K562 (cell line): ENCODE results near the gene COPS6. TPM values are rescaled to one million over a fixed set of nuclear protein-coding genes. Genes with fewer than 3 reads are reported as not detected.

Experiments used
- CBX3 ChIP-seq, 2 experiments: IDR thresholded peaks; 1 replicate in 1 of 2; 2 replicates in 1 of 2; pipeline ENCODE4 v1.6.1; 2012; ENCODE audit warnings: inconsistent platforms in 2 of 2, low read length in 2 of 2, borderline replicate concordance in 1 of 2, control low read depth in 1 of 2
- E4F1 ChIP-seq: fragments of 250-450 bp; sonication (Bioruptor Pico); IDR thresholded peaks from 2 replicates; pipeline ENCODE4 v1.5.0; 2021; ENCODE audit warnings: mild to moderate bottlenecking, borderline replicate concordance
- ELF2 ChIP-seq: fragments of 250-450 bp; sonication (Bioruptor Pico); IDR thresholded peaks from 2 replicates; pipeline ENCODE4 v1.5.0; 2021; ENCODE audit warnings: mild to moderate bottlenecking
- HES1 ChIP-seq: fragments of 450-650 bp; IDR thresholded peaks from 2 replicates; pipeline ENCODE4 v1.6.1; 2016; ENCODE audit warnings: low read depth, mild to moderate bottlenecking, moderate library complexity
- ILK ChIP-seq: fragments of 450-650 bp; IDR thresholded peaks from 2 replicates; pipeline ENCODE4 v1.6.1; 2016; ENCODE audit warnings: missing genetic modification characterization, low read depth, mild to moderate bottlenecking, missing compliant biosample characterization, moderate library complexity, borderline replicate concordance
- MIER1 ChIP-seq: fragments of 450-650 bp; IDR thresholded peaks from 2 replicates; pipeline ENCODE4 v1.6.1; 2016; ENCODE audit warnings: antibody characterized with exemption, mild to moderate bottlenecking, low read depth
- NR2C1 ChIP-seq, 2 experiments: fragments of 450-650 bp; IDR thresholded peaks; 2 replicates each; pipeline ENCODE4 v1.6.1; 2017; ENCODE audit warnings: mild to moderate bottlenecking in 2 of 2, antibody characterized with exemption in 1 of 2, inconsistent platforms in 1 of 2, missing compliant biosample characterization in 1 of 2, missing genetic modification characterization in 1 of 2
- SIX5 ChIP-seq, 2 experiments: IDR thresholded peaks; 2 replicates each; pipeline ENCODE4 v1.6.1; 2011; ENCODE audit warnings: low read length in 2 of 2, borderline replicate concordance in 1 of 2, low read depth in 1 of 2, mild to moderate bottlenecking in 1 of 2, moderate library complexity in 1 of 2; ENCODE audit not compliant: insufficient read depth in 1 of 2
- UBTF ChIP-seq, 2 experiments: IDR thresholded peaks; 2 replicates each; pipeline ENCODE4 v1.6.1; 2012; ENCODE audit warnings: improper control_type of control experiment in 2 of 2, low read depth in 2 of 2, low read length in 2 of 2, borderline replicate concordance in 1 of 2
- YBX1 ChIP-seq: fragments of 450-650 bp; IDR thresholded peaks from 2 replicates; pipeline ENCODE4 v1.7.1; 2016; ENCODE audit warnings: mild to moderate bottlenecking
- ZBTB34 ChIP-seq: fragments of 250-450 bp; sonication (Bioruptor Pico); IDR thresholded peaks from 2 replicates; pipeline ENCODE4 v1.8.0; 2021; ENCODE audit warnings: mild to moderate bottlenecking, moderate library complexity
- ZNF347 ChIP-seq: fragments of 450-650 bp; formaldehyde crosslinking; IDR thresholded peaks from 2 replicates; pipeline ENCODE4 v1.4.0; 2020; ENCODE audit warnings: low read depth, mild to moderate bottlenecking, moderate library complexity
- ZNF518B ChIP-seq: fragments of 250-450 bp; sonication (Bioruptor Pico); IDR thresholded peaks from 2 replicates; pipeline ENCODE4 v1.5.0; 2021; ENCODE audit warnings: mild to moderate bottlenecking, moderate library complexity
- polyA plus RNA-seq, 8 experiments: library from polyadenylated mRNA; depleted of rRNA in 4 of 8; stranded (reverse) in 5 of 8; unstranded in 3 of 8; fragments of >200 nt; fragmentation: Nextera tagmentation in 2 of 8; fragmentation: Illumina TruSeq in 1 of 8; extraction: Ambion mirVana in 2 of 8; extraction: Trizol in 1 of 8; gene quantifications; 2 replicates each; pipeline versions ENCODE4 v1.2.1 to v1.2.3, GENCODE V29; 2011 to 2014; ENCODE audit warnings: inconsistent platforms in 1 of 8, missing spikeins in 1 of 8
- total RNA-seq, 7 experiments: library from RNA; depleted of rRNA in 6 of 7; stranded (reverse); fragments of >200 nt in 6 of 7; fragmentation: Illumina TruSeq in 2 of 7; extraction: Trizol in 2 of 7; gene quantifications; 2 replicates each; pipeline versions ENCODE4 v1.2.1 to v1.2.3, GENCODE V29; 2011 to 2021; ENCODE audit warnings: low replicate concordance in 1 of 7

COPS6 gene
- total and polyA plus RNA-seq, 9 of the 15 experiments (the other 6 are each of a cell fraction or from before 2014, with no cell fraction given), result 63.0 to 331 (median 168) TPM

GRCh38 chr7:100126931-100127865 is 38.4 kb downstream of the COPS6 start, which contains the start of gene MBLAC1 (continued):
- TF ChIP-seq E4F1 (CRISPR knock-in tag) (no peak), ZBTB34 (CRISPR knock-in tag) (no peak), UBTF (IDR thresholded peaks at IDR 0.05; ENCODE audit: borderline replicate concordance in 1 of 2, low read depth in 2 of 2, low read length in 2 of 2) (0 out of 4 replicates have a peak, but pooled peaks have one; percentile 49 to 65), MIER1 (peak; percentile 40; the same call in 1 of the 2 replicates), ELF2 (CRISPR knock-in tag) (0 out of 2 replicates have a peak, but pooled peaks have one; percentile 26), NR2C1 (IDR thresholded peaks at IDR 0.05) (peak; percentile 21; the same call in 1 of the 2 replicates), NR2C1 (tag; IDR thresholded peaks at IDR 0.05) (0 out of 2 replicates have a peak, but pooled peaks have one; percentile 37), ZNF518B (CRISPR knock-in tag) (no peak), YBX1 (no peak), ILK (tag) (no peak), SIX5 (IDR thresholded peaks at IDR 0.05; ENCODE audit: borderline replicate concordance in 1 of 2, insufficient read depth in 1 of 2, low read depth in 1 of 2, low read length in 2 of 2) (peak in 1 of 2 experiments; percentile 39; a peak in 1 of 4 replicates), CBX3 (IDR thresholded peaks at IDR 0.05; ENCODE audit: borderline replicate concordance in 1 of 2, low read length in 2 of 2) (peak in 1 of 2 experiments; percentile 65; a peak in 2 of 3 replicates), ZNF347 (no peak), HES1 (no peak)
